Stimulated activated CD8-positive, alpha-beta memory T cell treated with anti-CD3 and anti-CD28 coated beads, Interleukin-7, amount 100 ng/mL, for 4 hours (primary cell): ENCODE measurements around the gene ATP2C2.

Source experiments
- DNase-seq, 2 donors: peaks; one replicate each; pipeline ENCODE4 v3.0.0-alpha.2; 2020; ENCODE audit warnings: low read depth in 2 of 2

ATP2C2 gene

DNA sequence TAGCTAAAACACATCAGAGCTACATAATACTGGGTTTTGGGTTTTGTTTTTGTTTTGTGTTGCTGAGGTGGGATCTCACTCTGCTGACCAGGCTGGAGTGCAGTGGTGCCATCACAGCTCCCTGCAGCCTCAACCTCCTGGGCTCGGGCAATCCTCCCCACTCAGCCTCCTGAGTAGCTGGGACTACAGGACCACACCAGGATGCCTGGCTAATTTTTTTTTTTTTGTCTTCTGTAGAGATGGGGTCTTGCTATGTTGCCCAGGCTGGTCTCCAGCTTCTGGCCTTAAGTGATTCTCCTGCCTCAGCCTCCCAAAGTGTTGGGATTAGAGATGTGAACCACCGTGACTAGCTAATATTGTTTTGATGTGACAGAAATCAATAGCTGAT lies 129.9 kb downstream of the ATP2C2 start:
- no peak for DNase-seq

DNA sequence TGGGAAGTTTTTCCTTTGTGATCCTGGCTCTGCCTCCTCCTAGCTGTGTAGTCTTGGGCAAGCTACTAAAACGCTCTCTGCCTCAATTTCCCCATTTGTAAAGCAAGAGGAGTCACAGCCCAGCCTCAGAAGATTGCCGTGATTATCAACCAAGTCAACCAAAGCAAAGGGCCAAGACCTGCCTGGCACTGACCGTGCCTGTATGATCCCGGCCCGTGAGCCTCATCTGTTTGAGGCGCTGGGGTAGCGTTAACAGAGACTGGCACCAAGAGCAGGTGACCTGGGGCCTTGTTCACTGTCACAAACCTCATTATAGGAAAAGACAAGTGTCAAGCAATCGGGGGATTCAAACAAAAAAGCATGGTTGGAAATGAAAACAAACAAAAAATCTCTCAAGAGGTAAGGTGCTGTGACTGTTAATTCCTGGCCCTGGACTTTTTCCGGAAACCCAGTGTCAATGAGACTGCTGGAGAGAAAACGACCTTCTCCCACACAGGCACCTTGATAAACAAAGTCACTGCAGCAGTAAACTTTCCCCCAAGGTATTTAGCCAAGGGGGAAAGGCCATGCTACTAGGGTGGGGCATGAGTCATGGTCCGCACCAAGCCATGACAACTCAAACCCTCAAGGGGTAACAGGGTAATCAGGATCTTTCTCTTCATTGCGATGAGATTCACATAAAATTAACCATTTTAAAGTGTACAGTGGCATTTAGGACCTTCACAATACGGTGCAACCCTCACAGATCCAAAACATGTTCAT lies 130.7 kb downstream of the ATP2C2 start:
- no peak for DNase-seq

DNA sequence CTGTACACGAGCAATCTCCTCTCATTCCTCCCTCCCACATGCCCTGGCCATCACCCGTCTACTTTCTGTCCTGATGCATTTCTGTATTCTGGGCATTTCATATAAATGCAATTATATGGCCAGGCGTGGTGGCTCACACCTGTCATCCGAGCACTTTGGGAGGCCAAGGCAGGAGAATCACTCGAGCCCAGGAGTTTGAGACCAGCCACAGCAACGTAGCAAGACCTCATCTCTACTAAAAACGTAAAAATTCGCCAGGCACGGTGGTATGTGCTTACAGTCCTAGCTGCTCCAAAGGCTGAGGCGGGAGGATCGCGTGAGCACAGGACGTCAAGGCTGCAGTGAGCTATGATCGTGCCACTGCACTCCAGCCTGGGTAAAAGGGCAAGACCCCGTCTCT lies 131.3 kb downstream of the ATP2C2 start:
- no peak for DNase-seq

DNA sequence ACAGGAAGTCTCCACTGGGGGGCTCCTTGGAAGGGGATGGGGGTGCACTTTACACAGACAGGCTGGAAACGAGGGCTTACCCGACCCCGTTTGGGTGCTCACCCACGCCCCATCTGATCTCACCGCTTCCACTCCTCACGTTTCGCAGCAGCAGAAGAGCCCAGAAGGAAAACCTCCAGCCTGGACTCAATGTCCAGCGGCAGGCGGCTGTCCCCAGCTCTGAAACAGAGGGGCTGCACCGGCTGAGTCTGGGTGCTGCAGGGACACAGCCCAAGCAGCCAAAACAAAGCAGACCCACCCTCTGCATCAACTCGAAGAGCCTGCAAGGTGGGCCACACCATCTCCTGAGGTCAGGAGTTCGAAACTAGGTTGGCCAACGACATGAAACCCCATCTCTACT lies 132.2 kb downstream of the ATP2C2 start:
- no peak for DNase-seq

DNA sequence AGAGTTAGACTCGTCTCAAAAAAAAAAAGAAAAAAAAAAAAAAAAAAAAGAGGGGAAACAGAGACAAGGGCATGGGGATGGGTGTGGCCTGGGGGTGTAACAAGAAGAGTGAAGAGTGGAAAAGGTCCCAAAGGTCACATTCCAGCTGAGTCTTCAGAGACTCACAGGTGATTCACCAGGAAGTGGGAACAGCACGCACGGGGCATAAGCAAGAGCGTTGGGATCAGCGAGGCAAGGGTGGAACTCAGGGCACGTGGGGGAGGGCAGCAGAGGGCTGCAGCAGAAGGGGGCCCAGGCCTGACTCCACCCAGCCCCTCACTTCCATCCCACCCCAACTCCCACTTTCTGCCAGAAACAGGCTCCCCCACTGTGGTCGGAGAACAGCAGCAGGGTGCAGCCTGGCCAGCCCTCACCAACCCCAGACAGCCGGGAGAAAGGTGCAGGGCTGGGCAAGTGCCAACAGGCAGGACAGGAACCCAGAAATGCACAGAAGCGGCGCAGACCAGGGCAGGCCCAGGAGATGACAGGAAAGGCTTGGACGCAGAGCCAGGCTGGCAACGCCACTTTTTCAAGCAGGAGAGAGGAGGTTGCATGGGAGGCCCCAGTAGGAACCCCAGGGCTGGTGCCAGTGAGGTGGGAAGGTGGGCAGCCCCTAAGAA lies 132.9 kb downstream of the ATP2C2 start:
- DNase-seq: no peak

DNA sequence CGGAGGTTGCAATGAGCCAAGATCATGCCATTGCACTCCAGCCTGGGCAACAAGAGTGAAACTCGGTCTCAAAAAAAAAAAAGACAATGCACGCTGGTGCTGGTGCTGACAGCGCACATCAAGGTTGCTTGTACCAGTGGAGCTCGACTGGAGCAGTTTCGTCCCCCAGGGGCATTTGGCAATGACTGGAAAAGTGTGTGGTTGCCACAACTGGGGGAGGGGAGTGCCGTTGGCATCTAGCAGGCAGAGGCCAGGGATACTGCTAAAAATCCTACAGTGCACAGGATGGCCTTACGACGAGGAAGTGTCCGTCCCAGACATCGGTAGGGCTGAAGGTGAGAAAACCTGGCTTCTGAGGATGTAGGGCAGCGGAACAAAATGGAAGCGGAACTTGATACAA lies 133.7 kb downstream of the ATP2C2 start:
- DNase-seq: no peak

DNA sequence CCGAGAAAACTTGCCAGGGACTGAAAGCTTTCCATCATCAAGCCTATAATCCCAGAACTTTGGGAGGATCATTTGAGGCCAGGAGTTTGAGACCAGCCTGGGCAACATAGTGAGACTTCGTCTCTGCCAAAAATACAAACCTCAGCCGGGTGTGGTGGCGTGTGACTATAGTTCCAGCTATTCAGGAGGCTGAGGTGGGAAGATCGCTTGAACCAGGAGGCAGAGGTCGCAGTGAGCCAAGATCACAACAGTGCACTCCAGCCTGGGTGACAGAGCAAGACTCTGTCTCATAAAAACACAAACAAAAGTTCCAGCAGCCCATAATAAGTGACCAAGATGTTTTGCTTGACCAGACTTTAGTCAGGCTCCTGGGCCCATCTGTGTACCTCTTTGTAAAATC lies 134.2 kb downstream of the ATP2C2 start:
- no peak for DNase-seq

DNA sequence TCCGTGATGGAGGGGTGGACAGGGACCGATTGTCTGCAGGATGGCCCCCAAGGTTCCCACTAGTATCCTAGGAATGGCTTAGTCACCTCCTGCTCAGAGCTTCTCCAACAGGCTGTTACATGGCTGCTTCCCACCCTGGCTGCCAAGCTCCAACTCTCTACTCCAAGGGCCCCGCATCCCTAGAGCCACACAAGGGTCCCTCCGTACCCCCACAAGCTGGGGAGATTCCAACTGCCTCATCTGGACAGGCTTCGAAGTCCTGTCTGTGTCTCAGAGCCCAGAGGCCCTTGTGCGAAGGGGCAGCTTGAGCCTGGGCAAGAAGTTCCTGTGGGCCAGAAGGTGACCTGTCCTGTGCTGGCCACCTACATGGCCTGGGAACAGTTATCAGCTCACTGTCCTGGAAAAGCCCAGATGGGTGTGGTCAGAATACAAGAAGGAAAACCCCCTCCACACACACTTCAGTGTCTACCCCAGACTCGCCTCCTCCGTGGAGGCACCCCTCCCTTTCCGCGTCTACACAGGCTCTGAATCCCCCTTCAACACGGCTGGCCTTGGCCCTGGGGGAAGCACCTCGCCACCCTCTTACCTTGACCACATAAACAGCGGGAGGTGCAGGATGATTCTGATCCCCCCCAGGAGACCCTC lies 135.5 kb downstream of the ATP2C2 start:
- no peak for DNase-seq

DNA sequence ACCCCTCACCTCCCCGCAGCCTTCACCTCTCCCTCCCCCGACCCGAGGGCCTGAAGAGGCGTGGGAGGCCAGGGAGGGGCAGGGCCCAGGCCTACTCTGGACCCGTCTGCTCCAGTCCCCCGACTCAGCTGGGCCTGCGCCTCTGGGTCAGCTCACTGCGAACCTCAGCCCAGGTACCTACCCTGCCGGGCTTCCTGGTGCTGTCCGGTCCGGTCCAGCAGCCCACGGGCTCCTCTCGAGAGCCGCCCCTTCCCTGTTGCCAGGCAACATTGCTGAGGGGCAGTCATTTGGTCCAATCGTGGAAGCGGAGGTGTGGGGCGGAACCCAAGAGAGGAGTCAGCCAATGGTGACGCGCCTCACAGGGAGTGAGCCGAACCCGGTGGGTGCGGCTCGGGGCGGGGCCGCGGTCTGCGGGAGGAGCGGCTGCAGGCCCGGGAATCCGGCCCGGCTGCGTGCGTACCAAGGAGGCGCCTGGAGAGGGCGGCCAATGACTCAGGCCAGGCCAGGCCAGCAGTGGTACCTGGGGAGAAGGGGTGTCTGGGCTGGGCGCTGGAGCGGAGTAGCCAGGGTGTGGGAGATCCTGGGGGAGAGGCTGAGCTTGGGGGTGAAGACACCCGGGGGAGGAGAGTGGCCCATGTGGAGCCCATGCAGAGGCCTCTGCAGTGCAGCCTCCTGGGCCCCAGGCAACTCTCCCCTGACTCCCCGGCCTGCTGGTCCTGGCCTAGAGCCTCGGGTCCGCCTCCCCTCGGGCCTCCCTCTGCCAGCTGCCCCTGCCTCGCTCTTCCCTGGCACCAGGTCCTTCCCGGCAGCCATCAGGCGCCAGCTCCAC lies 136.3 kb downstream of the ATP2C2 start, which contains the start of gene MEAK7:
MEAK7 (minus strand) TSS at position 240 of the 829 bp plus-strand sequence. CDS start 6,573 bp downstream, outside the sequence.
- peak; percentile 94 for DNase-seq

DNA sequence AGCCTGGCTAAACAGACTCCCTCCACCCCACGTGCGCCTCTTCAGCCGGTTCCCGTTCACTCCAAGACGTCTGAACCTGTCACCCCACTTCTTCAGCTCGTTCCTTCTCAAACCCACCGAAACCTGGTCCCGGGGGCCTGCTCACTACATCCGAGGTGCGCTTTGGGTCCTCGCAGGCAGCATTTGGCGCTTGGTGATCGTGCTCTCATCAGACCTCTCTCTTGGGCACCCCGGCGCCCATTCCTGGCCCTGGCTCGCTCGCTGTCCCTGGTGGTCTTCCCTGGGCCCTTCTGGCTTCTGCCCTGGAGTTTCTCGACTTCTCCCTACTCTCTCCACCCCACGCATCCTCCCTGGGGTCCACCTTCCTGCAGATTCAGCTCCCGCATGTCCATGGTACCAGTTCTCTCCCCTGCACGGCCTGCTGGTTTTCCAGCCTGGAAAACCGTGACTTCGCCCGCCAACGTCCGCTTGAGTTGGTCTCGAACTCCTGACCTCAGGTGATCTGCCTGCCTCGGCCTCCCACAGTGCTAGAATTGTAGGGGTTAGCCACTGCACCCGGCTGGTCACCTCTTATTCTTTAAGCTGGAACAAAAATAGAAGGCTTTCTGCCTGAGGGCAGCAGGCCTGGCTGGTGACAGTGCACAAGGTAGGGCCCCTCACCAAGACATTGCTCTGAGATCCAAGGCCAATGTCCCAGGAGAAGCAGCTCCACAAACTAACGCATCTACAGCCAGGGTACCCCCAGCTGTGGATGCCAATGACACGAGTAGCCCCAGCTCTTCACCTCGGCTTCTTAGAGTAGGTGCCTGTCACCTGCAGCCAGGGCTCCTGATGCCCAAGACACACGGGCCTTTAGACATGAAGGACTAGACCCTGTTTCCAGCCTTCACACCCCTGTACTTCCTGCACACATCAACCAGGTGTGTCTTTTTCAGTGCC lies 137.2 kb downstream of the ATP2C2 start:
- DNase-seq: no peak

DNA sequence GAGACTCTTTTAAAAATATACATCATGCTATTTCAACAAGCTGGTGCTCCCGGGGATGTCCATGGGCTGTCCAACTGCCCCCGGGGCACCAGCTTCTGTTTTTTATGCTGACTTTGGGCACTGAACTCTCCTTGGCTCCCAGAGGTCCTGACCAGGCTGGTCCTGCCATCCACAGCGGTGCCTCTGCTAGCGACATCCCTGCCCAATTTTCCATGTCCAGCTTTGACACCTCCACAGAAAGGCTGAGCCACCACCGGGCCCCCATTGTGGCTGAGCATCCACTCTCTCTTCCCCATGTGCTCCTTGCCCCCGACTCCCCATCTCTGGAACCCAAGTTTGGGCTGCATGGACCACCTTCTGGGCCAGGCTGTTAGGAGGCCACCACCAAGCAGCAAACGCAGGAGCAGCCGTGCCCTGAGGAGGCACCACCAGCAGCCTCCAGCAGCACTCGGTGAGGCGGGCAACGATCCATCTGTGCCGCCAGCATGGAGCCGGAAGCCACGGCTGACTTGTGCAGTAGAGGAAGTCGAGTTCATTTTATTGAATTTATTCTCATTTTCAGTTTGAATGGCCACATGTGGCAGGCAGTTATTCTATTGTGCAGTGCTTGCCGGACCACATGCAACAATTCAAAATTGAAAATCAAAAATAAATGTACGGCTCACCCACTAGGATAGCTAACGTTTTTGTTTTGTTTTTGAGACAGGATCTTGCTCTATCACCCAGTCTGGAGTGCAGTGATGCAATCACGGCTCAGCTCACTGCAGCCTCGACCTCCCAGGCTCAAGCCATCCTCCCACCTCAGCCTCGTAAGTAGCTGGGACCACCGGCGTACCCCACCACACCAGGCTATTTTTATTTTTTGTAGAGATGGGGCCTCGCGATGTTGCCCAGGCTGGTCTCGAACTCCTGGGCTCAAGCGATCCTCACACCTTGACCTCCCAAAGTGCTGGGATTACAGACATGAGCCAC lies 139.0 kb downstream of the ATP2C2 start:
- DNase-seq: no peak

DNA sequence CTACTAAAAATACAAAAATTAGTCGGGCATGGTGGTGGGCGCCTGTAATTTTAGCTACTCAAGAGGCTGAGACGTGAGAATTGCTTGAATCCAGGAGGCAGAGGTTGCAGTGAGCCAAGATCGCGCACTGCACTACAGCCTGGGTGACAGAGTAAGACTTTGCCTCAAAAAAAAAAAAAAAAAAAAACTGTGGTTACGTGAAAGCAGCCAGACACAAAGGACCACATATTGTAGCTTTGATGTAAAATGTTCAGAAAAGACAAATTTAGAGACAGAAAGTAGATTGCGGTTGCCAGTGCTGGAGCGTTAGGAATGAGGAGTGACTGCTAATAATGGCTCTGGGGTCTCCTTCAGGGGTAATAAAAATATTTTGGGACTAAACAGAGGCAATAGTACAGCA lies 140.2 kb downstream of the ATP2C2 start:
- no peak for DNase-seq

DNA sequence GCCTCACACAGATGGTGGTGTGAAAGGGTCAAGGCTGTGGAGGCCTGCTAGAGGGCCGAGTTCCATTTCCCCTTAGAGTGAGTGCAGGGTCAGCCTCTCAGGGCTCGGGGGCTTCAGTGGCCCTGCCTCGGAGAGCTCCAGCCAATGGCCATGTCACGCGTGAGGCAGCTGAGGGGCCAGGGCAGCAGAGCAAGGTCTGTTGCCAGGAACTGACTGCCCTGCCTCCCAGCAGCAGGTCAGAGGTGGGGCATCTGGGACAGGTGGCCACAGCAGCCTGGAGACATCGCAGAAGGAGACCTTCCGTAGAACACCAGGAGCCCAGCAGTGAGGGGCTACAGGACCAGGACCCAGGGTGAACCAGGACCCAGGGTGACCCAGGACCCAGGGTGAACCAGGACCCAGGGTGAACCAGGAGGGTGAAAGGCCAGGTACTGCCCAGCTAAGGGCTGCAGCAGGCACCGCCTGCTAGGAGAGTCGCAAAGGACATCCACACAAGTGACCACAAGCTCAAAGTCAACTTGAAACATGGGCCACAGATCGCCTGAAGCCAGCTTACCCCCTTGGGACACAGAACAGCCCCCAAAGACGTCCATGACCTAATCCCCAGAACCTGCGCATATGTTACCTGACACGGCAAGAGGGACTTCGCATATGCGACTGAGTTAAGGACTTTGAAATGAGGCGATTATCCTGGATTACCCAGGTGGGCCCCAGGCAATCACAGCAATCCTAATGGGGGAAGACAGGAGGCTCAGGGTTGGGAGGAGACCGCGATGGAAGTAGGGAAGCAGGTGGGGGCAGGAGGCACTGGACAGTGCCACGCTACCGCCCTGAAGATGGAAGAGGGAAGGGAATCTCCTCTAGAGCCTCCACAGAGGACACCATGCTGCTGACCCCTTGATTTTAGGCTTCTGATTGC lies 141.0 kb downstream of the ATP2C2 start:
- DNase-seq: no peak

DNA sequence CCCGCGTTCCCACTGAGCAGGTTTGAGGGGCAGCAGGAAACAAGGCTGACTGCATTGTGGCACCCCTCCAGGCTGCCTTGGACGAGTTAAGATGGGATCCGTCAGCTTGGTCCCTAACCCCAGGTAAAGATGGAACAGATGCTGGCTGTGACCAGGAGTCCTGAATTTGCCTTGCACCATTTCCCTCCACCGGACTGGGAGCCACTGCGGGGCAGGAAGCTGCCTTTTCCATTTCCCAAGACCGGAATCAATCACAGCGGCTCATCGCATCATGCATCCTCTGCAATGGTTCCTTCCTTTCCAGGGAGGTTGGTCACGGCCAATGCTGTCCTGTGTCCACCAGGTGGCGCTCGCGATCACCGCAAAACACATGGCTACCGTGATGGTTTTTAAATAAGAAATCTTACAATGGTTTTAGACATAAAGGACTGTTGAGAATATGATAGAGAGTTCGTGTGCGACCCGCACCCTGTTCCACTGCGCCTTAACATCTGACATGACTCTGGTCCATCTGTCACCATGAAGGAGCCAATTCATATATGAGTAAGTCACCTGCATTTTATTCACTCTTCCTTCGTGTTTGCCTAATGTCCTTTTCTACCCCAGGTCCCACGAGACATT lies 143.0 kb downstream of the ATP2C2 start:
- DNase-seq: peak; percentile 60 to 69

DNA sequence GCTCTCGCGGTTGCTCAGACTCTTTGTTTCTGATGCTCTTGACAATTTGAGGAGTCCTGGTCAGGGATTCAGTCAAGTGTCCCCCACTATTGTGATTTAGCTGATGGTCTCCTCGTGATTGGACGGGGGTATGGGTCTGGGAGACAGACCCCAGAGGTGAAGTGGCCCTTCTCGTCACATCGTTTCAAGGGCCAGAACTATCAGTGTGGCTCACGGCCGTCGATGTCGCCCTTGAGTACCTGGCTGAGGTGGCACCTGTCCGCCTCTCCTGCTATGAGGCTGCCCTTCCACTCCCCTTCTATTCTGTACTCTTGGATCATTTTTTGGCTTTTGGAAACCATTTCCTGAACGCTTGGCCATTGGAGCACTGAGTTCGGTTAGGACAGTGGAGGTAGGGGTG lies 143.5 kb downstream of the ATP2C2 start:
- no peak for DNase-seq

DNA sequence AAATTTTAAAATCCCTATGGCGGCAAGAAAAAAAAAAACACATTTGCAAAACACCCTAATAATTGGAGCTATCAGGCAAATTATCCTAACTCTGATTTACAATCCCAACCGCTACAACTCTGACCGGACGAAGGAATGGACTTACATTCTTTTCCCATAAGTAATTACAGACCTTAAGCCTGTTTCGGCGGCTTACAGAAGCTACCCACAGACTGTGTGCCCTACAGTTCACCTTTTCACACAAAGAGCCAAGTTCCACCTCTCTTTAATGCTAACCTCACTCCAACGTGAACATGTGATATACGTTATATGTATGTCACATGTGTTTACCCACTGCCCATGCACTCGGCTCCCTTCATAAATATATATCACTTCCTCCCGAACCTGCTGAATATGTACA lies 144.8 kb downstream of the ATP2C2 start:
- no peak for DNase-seq

DNA sequence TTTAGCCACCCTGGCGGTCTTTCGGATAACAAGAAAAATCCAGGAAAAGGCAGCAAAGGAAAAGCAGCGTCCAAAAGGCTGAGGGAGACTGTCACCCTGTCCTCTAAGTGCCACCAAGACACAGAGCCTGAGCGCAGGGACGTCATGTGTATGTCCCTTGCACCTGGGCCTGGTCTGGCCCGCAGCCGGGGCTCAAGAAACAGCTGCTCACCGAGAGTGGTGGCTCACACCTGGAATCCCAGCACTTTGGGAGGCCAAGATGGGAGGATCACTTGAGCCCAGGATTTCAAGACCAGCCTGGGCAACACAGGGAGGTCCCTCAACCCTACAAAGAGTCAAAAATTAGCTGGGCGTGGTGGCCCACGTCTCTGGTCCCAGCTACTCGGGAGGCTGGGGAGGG lies 145.3 kb downstream of the ATP2C2 start:
- no peak for DNase-seq
